H1 (cell line): ENCODE data around the gene SMCO1.

Experiments
- CTCF ChIP-seq, 3 experiments: IDR thresholded peaks; 1 replicate in 2 of 3; 2 replicates in 1 of 3; pipeline versions ENCODE4 v1.5.1 to v1.6.1; 2011; ENCODE audit warnings: low read length in 3 of 3, mild to moderate bottlenecking in 3 of 3, inconsistent platforms in 2 of 3, low read depth in 1 of 3, moderate library complexity in 1 of 3; ENCODE audit not compliant: insufficient read depth in 1 of 3; ENCODE audit errors: control extremely low read depth in 1 of 3
- EP300 ChIP-seq, 2 experiments: IDR thresholded peaks; 1 replicate in 1 of 2; 2 replicates in 1 of 2; pipeline ENCODE4 v1.6.1; 2011 to 2012; ENCODE audit warnings: low read depth in 2 of 2, low read length in 2 of 2, mild to moderate bottlenecking in 2 of 2, borderline replicate concordance in 1 of 2, inconsistent platforms in 1 of 2, moderate library complexity in 1 of 2
- EZH2 ChIP-seq: fragments of 200-600 bp; sonication (generic); IDR thresholded peaks from 2 replicates; pipeline ENCODE4 v1.7.1; 2012; ENCODE audit warnings: low read depth, mild to moderate bottlenecking, moderate library complexity, low read length, inconsistent platforms; ENCODE audit not compliant: severe bottlenecking
- HDAC6 ChIP-seq: IDR thresholded peaks from one replicate; pipeline ENCODE4 v1.7.1; 2012; ENCODE audit warnings: low read depth, mild to moderate bottlenecking, inconsistent platforms, low read length, moderate library complexity
- POLR2A ChIP-seq, 2 experiments: IDR thresholded peaks; 1 replicate in 1 of 2; 2 replicates in 1 of 2; pipeline ENCODE4 v1.6.1; 2011; ENCODE audit warnings: low read depth in 2 of 2, low read length in 2 of 2, mild to moderate bottlenecking in 2 of 2; ENCODE audit errors: control extremely low read depth in 1 of 2
- RNF2 ChIP-seq: fragments of 200-900, 300-1000 bp; sonication (generic); IDR thresholded peaks from 2 replicates; pipeline ENCODE4 v1.7.1; 2016; ENCODE audit warnings: borderline replicate concordance, low read depth, mild to moderate bottlenecking, antibody characterized with exemption, low read length; ENCODE audit not compliant: poor library complexity, severe bottlenecking; ENCODE audit errors: missing control alignments
- TF ChIP-seq, protein P1 (sequence below): IDR thresholded peaks from 2 replicates; pipeline ENCODE4 v1.6.1; 2011; ENCODE audit warnings: low read length, improper control_type of control experiment

GRCh38 chr3:196499807-196500524 lies 15.2 kb downstream of the SMCO1 start:
- TF ChIP-seq EZH2 = no peak
- TF ChIP-seq RNF2 = no peak
- no peak for TF ChIP-seq HDAC6
- TF ChIP-seq CTCF (IDR thresholded peaks at IDR 0.05; ENCODE audit: control extremely low read depth in 1 of 3, insufficient read depth in 1 of 3, low read depth in 1 of 3, low read length in 3 of 3) = no peak
- no peak for TF ChIP-seq POLR2A (IDR thresholded peaks at IDR 0.05; ENCODE audit: control extremely low read depth in 1 of 2, low read depth in 2 of 2, low read length in 2 of 2)
- TF ChIP-seq, protein P1, sequence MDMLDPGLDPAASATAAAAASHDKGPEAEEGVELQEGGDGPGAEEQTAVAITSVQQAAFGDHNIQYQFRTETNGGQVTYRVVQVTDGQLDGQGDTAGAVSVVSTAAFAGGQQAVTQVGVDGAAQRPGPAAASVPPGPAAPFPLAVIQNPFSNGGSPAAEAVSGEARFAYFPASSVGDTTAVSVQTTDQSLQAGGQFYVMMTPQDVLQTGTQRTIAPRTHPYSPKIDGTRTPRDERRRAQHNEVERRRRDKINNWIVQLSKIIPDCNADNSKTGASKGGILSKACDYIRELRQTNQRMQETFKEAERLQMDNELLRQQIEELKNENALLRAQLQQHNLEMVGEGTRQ = no peak
- TF ChIP-seq EP300 (IDR thresholded peaks at IDR 0.05; ENCODE audit: borderline replicate concordance in 1 of 2, low read depth in 2 of 2, low read length in 2 of 2) = no peak
